GM15510 (cell line): ENCODE measurements around the gene CSMD2.

Experiments used
- POLR2A ChIP-seq: IDR thresholded peaks from 3 replicates; pipeline ENCODE4 v1.6.1; 2011; ENCODE audit warnings: borderline replicate concordance; ENCODE audit not compliant: insufficient read length; ENCODE audit errors: extremely low read depth

The CSMD2 gene

GRCh38 chr1:33848205-33848937 lies 316.7 kb downstream of the CSMD2 start:
- no peak for TF ChIP-seq POLR2A

GRCh38 chr1:33846861-33847260 lies 318.2 kb downstream of the CSMD2 start:
- TF ChIP-seq POLR2A = no peak

DNA sequence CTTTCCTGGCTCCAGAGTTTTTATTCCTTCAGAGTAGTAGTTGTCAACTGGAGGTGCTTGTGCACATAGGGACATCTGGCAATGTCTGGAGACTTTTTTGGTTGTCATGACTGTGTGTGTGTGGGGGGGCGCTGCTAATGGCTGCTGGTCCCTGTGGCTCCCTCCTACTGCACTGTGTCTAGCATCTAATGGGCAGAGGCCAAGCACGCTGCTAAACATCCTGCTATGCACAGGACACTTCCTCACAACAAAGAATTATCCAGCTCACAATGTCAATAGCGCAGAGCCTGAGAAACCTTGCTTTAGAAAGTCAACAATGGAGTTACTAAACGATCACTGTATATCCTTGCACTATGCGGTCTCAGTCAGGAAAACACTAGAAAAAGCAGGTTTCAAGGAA lies 320.9 kb downstream of the CSMD2 start:
- TF ChIP-seq POLR2A = no peak

GRCh38 chr1:33842348-33842747 lies 322.7 kb downstream of the CSMD2 start:
- TF ChIP-seq POLR2A = no peak

GRCh38 chr1:33841494-33841893 lies 323.5 kb downstream of the CSMD2 start:
- no peak for TF ChIP-seq POLR2A

- TF ChIP-seq POLR2A = no peak
Measured at GRCh38 chr1:33837635-33838034, 327.4 kb downstream of the CSMD2 start.

DNA sequence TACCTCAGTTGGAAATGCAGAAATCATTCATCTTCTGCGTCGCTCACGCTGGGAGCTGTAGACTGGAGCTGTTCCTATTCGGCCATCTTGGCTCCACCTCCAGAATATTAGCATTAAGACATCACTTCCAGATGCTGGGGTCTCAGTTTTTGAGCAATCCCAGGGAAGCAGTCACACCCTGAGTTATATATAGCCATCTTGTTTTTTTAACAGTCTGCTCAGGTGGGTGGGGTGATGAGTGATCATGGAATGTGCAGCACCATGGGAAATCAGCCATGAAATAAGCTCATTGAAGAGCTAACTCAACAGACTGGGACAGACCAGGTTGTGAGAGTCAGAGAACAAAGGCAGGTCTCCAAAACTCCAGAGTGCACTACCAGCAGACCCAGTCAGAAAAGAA lies 328.1 kb downstream of the CSMD2 start:
- no peak for TF ChIP-seq POLR2A

DNA sequence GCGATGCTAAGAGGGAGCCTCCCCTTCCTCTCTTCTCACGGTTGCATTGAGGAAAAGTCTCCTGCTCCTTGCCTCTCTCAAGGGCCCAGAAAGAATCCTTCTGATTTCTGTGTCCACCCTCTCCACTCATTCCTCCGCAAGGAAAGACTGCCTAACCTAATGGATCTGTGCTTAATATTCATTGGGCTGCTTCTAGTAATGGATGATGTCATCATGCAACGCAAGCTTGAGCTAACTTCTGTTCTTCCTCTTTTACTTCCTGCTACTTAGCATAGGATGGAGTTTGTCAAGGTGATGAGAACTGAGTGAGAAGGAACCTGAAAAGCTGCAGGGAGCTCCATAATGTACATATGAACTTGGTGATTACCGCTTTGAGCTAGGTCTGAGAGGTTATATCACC lies 336.4 kb downstream of the CSMD2 start:
- TF ChIP-seq POLR2A = no peak

- TF ChIP-seq POLR2A = no peak
Measured at GRCh38 chr1:33828059-33828458, 337.0 kb downstream of the CSMD2 start.

GRCh38 chr1:33826711-33827110 lies 338.3 kb downstream of the CSMD2 start:
- TF ChIP-seq POLR2A = no peak

DNA sequence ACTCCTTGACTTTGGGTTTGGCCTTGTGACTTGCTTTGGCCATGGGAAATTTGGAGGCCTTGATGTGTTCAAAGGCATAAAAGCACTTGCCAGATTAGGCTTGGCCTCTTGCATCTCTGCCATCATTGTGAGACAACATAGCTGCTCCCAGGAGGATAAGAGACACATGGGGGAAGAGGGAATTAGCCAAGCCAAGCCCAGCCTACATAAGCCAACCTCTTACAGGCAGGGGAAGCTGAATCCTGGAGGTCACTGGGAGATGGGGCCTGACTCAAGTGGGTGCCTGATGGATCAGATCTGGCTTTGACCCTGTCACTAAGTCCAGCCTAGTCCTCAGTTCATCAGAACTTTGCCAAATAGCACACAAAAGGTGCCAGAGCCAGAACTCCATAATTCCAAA lies 338.7 kb downstream of the CSMD2 start:
- TF ChIP-seq POLR2A = no peak

DNA sequence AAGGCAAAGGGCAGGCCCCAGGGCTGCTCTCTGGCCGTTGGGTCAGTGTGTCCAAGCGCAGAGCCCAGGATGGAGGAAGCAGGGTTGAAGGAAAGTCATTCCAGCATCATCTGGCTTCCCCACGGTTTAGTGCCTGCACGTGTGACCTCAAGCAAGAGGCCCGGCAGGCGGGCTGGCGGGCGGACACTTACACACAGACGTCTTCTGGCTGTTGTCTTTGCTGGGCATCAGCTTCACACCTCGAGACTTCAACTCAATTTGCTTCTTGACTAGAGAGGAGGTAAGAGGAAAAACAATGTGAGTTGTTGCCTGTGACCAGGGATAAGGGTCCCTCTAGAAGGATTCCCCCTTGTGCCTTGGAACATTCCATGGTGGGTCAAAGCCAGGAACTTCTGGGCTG lies 339.5 kb downstream of the CSMD2 start:
- no peak for TF ChIP-seq POLR2A

DNA sequence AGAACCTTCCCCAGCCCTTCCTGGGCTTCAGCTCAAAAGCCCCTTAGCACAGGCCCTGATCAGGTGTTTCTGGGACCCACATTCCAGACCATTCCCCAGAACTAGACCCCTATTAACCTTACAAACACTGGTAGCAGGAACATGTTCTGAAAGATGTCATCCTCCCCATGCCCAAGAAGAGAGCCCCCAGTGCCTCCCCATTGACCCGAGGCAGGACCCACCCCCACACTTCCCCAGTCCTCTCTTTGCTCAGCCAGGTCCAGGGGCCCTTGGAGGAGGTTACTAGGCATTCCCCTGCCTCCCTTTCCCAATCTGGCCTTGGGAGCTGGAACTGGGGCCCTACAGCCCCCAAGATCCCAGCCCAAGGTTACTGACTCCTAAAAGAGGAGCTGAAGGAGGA lies 340.1 kb downstream of the CSMD2 start:
- TF ChIP-seq POLR2A = no peak

GRCh38 chr1:33824321-33824720 lies 340.7 kb downstream of the CSMD2 start:
- no peak for TF ChIP-seq POLR2A

GRCh38 chr1:33823830-33824229 lies 341.2 kb downstream of the CSMD2 start:
- no peak for TF ChIP-seq POLR2A

DNA sequence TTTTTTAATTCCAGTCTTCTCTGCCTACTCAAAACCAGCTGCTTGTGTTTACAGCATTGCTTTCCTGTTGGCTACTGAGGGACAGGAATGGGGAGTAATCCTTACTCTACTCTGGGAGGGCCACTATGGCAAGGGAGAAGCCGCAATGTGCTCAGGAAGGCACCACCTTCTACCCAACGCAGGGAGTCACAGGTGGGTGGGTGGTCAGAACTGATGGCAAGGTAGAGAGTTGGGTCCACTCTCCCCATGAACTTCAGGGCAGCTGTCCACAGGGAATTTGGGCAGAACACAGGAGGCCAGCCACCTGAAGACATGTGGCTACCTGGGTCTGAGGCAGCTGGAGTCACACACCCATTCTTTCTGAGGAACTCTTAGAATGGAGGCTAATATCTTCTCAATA lies 341.6 kb downstream of the CSMD2 start:
- no peak for TF ChIP-seq POLR2A

DNA sequence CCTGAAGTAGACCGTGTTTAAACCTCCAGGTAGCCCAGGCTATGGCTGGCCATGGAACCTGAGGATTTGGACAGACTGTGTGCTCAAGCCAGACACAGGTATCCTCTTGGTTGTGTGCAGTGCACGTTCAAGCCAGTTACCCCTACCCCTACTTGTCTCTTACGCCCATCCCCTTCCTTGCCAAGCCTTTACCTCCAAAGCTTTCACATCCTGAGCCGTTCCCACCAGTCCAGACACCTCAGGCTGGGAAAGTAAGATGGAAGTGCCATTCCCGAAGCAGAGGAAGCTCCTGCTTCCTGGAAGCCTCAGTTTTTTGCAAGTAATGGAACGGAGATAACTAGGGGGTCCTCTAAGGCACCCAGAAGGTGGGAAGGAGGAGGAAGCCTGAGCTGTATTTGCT lies 342.6 kb downstream of the CSMD2 start:
- no peak for TF ChIP-seq POLR2A
